Neural progenitor cell (in vitro differentiated cells): Measurements from ENCODE around the gene TAS2R60. TPM values are rescaled to one million over a fixed set of nuclear protein-coding genes. Genes with fewer than 3 reads are reported as not detected.
"Not testable (repeated sequence)": the region's sequence is repeated elsewhere in the genome, so short reads cannot be mapped to it uniquely, and the experiment has no call there.

ENCODE experiments used
- DNase-seq: peaks from one replicate; pipeline ENCODE4 v3.0.0-alpha.2; 2016; ENCODE audit warnings: low spot score
- H2AFZ ChIP-seq: fragments of 200-600 bp; sonication (generic); replicated peaks from 2 replicates; pipeline ENCODE4 v1.6.1; 2016; ENCODE audit warnings: antibody characterized with exemption
- H3F3A ChIP-seq: fragments of 200-600 bp; sonication (generic); 2 replicates; pipeline ENCODE4 v1.6.1; 2016; ENCODE audit warnings: antibody characterized with exemption, low read depth
- H3K27ac ChIP-seq: fragments of 200-600 bp; sonication (generic); 2 replicates; pipeline ENCODE4 v1.5.1; 2016; ENCODE audit warnings: mild to moderate bottlenecking
- H3K27me3 ChIP-seq: fragments of 200-600 bp; sonication (generic); 2 replicates; pipeline ENCODE4 v1.6.1; 2016; ENCODE audit warnings: mild to moderate bottlenecking, moderate library complexity
- H3K36me3 ChIP-seq: fragments of 200-600 bp; sonication (generic); 2 replicates; pipeline ENCODE4 v1.5.1; 2016
- H3K4me1 ChIP-seq: fragments of 200-600 bp; sonication (generic); 2 replicates; pipeline ENCODE4 v1.6.1; 2016; ENCODE audit warnings: mixed run types
- H3K4me2 ChIP-seq: fragments of 200-600 bp; sonication (generic); 2 replicates; pipeline ENCODE4 v1.6.1; 2016
- H3K4me3 ChIP-seq: fragments of 200-600 bp; sonication (generic); 2 replicates; pipeline ENCODE4 v1.5.1; 2016
- H3K79me2 ChIP-seq: fragments of 200-600 bp; sonication (generic); 2 replicates; pipeline ENCODE4 v1.6.1; 2016; ENCODE audit warnings: low read depth
- H3K9ac ChIP-seq: fragments of 200-600 bp; sonication (generic); 2 replicates; pipeline ENCODE4 v1.6.1; 2016
- H3K9me3 ChIP-seq: fragments of 200-600 bp; sonication (generic); 2 replicates; pipeline ENCODE4 v1.5.1; 2016; ENCODE audit warnings: low read depth
- H4K20me1 ChIP-seq: fragments of 200-600 bp; sonication (generic); 2 replicates; pipeline ENCODE4 v1.6.1; 2016; ENCODE audit warnings: low read depth
- H3K27ac Mint-ChIP-seq: 3 replicates; pipeline ENCODE4 v1.8.0; 2021; ENCODE audit warnings: mixed read lengths
- H3K27me3 Mint-ChIP-seq: 2 replicates; pipeline ENCODE4 v1.8.0; 2022; ENCODE audit warnings: low read depth, mild to moderate bottlenecking, inconsistent platforms, moderate library complexity, mixed read lengths; ENCODE audit not compliant: insufficient read depth
- H3K36me3 Mint-ChIP-seq: 3 replicates; pipeline ENCODE4 v1.8.0; 2021; ENCODE audit warnings: mixed read lengths
- H3K4me1 Mint-ChIP-seq: 3 replicates; pipeline ENCODE4 v1.8.0; 2021; ENCODE audit warnings: mixed read lengths
- H3K4me3 Mint-ChIP-seq: 3 replicates; pipeline ENCODE4 v1.8.0; 2021; ENCODE audit warnings: mild to moderate bottlenecking, moderate library complexity, mixed read lengths
- H3K9me3 Mint-ChIP-seq: 3 replicates; pipeline ENCODE4 v1.8.0; 2020; ENCODE audit warnings: mixed read lengths
- CTCF ChIP-seq: fragments of 200-600 bp; sonication (generic); IDR thresholded peaks from 2 replicates; pipeline ENCODE4 v1.5.1; 2017; ENCODE audit warnings: antibody characterized with exemption, mild to moderate bottlenecking
- EZH2 ChIP-seq: fragments of 200-600 bp; sonication (generic); IDR thresholded peaks from 2 replicates; pipeline ENCODE4 v1.6.1; 2017; ENCODE audit warnings: antibody characterized with exemption, mild to moderate bottlenecking, moderate library complexity
- EZH2phosphoT487 ChIP-seq: fragments of 200-600 bp; sonication (generic); IDR thresholded peaks from 2 replicates; pipeline ENCODE4 v1.6.1; 2017; ENCODE audit warnings: antibody characterized with exemption
- total RNA-seq: library from RNA; depleted of rRNA; stranded (reverse); fragments of >200 nt; gene quantifications from 2 replicates; pipeline ENCODE4 v1.2.3, GENCODE V29; 2015; ENCODE audit warnings: low replicate concordance

TAS2R60 gene
- total RNA-seq, 1 donor from 2014 or later, result not detected

GRCh38 chr7:143463556-143463955 is 20.3 kb downstream of the TAS2R60 start:
- Histone ChIP-seq H3K27me3 (no peaks in the 10 kb centered on the region), H3K4me2 (no peak overlapping the region), H3K9ac (no peak overlapping the region), H3K27ac (no peak overlapping the region), H4K20me1 (no peaks in the 10 kb centered on the region), H2AFZ (no peak overlapping the region), H3F3A (no peaks in the 10 kb centered on the region), H3K4me1 (peaks cover 5% of the 10 kb centered on the region), H3K4me3 (no peak overlapping the region), H3K79me2 (no peaks in the 10 kb centered on the region), H3K9me3 (no peaks in the 10 kb centered on the region), H3K36me3 (no peaks in the 10 kb centered on the region)
- peak; percentile 9 for DNase-seq
- H3K9me3 Mint-ChIP-seq, result peaks cover 20% of the 10 kb centered on the region
- TF ChIP-seq CTCF (no peak), EZH2phosphoT487 (no peak), EZH2 (no peak)
- no peaks in the 10 kb centered on the region for H3K36me3 Mint-ChIP-seq
- H3K27ac Mint-ChIP-seq, result no peak overlapping the region
- peaks cover 7% of the 10 kb centered on the region for H3K27me3 Mint-ChIP-seq
- no peak overlapping the region for H3K4me3 Mint-ChIP-seq
- peaks cover 8% of the 10 kb centered on the region for H3K4me1 Mint-ChIP-seq

GRCh38 chr7:143463957-143464356 is 20.7 kb downstream of the TAS2R60 start:
- H3K27me3 Mint-ChIP-seq, result peaks cover 7% of the 10 kb centered on the region
- DNase-seq, result no peak
- H3K4me3 Mint-ChIP-seq, result no peak overlapping the region
- Histone ChIP-seq H3K9me3 (no peaks in the 10 kb centered on the region), H3K9ac (no peak overlapping the region), H3K27me3 (no peaks in the 10 kb centered on the region), H3F3A (no peaks in the 10 kb centered on the region), H2AFZ (no peak overlapping the region), H3K4me3 (no peak overlapping the region), H3K79me2 (no peaks in the 10 kb centered on the region), H3K27ac (no peak overlapping the region), H3K4me1 (peaks cover 5% of the 10 kb centered on the region), H3K36me3 (no peaks in the 10 kb centered on the region), H4K20me1 (no peaks in the 10 kb centered on the region), H3K4me2 (no peak overlapping the region)
- H3K4me1 Mint-ChIP-seq, result peaks cover 8% of the 10 kb centered on the region
- no peak overlapping the region for H3K27ac Mint-ChIP-seq
- no peaks in the 10 kb centered on the region for H3K36me3 Mint-ChIP-seq
- peaks cover 20% of the 10 kb centered on the region for H3K9me3 Mint-ChIP-seq
- no peak for TF ChIP-seq CTCF
- TF ChIP-seq EZH2, result no peak
- no peak for TF ChIP-seq EZH2phosphoT487

- no peak overlapping the region for H3K4me2 ChIP-seq
- H3K4me3 ChIP-seq, result no peak overlapping the region
- no peaks in the 10 kb centered on the region for H3F3A ChIP-seq
- H3K9me3 ChIP-seq, result no peaks in the 10 kb centered on the region
- no peaks in the 10 kb centered on the region for H3K27me3 ChIP-seq
- H3K36me3 Mint-ChIP-seq, result peaks cover 4% of the 10 kb centered on the region
- H4K20me1 ChIP-seq, result no peaks in the 10 kb centered on the region
- no peak overlapping the region for H3K27ac ChIP-seq
- no peak overlapping the region for H3K27ac Mint-ChIP-seq
- peaks cover 7% of the 10 kb centered on the region for H3K27me3 Mint-ChIP-seq
- no peak overlapping the region for H3K4me3 Mint-ChIP-seq
- H3K4me1 Mint-ChIP-seq, result peaks cover 19% of the 10 kb centered on the region
- no peak overlapping the region for H3K9ac ChIP-seq
- H3K4me1 ChIP-seq, result peaks cover 5% of the 10 kb centered on the region
- no peaks in the 10 kb centered on the region for H3K36me3 ChIP-seq
- no peaks in the 10 kb centered on the region for H3K79me2 ChIP-seq
- H3K9me3 Mint-ChIP-seq, result peaks cover 21% of the 10 kb centered on the region
- no peak for DNase-seq
- TF ChIP-seq CTCF (no peak), EZH2 (no peak), EZH2phosphoT487 (no peak)
- H2AFZ ChIP-seq, result no peak overlapping the region
Observed at GRCh38 chr7:143467724-143468123, 24.5 kb downstream of the TAS2R60 start.

- H3K27ac ChIP-seq, DNase-seq, H3K79me2 ChIP-seq, H3K9me3 ChIP-seq, H3K4me3 ChIP-seq, H3K4me1 ChIP-seq, H3K27me3 ChIP-seq, H3K9ac ChIP-seq, H3K4me3 Mint-ChIP-seq, H4K20me1 ChIP-seq, H3K4me2 ChIP-seq, H3K27ac Mint-ChIP-seq, H3K36me3 Mint-ChIP-seq, H3K27me3 Mint-ChIP-seq, H3F3A ChIP-seq, H3K36me3 ChIP-seq: not testable (repeated sequence)
- H2AFZ ChIP-seq, result peak overlapping the region; percentile 53
- H3K9me3 Mint-ChIP-seq, result peaks cover 25% of the 10 kb centered on the region
- peaks cover 12% of the 10 kb centered on the region for H3K4me1 Mint-ChIP-seq
Observed at GRCh38 chr7:143472071-143472689, 28.9 kb downstream of the TAS2R60 start.
